CD4-positive, alpha-beta T cell treated with Interleukin-4 for 4 hours (primary cell): ENCODE results near the gene PRSS35.
"Not testable (repeated sequence)": the region's sequence is repeated elsewhere in the genome, so short reads cannot be mapped to it uniquely, and the experiment has no call there.

ENCODE experiments used
- DNase-seq: peaks from one replicate; pipeline ENCODE4 v3.0.0-alpha.2; 2020

The PRSS35 gene, protein sequence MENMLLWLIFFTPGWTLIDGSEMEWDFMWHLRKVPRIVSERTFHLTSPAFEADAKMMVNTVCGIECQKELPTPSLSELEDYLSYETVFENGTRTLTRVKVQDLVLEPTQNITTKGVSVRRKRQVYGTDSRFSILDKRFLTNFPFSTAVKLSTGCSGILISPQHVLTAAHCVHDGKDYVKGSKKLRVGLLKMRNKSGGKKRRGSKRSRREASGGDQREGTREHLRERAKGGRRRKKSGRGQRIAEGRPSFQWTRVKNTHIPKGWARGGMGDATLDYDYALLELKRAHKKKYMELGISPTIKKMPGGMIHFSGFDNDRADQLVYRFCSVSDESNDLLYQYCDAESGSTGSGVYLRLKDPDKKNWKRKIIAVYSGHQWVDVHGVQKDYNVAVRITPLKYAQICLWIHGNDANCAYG

DNA sequence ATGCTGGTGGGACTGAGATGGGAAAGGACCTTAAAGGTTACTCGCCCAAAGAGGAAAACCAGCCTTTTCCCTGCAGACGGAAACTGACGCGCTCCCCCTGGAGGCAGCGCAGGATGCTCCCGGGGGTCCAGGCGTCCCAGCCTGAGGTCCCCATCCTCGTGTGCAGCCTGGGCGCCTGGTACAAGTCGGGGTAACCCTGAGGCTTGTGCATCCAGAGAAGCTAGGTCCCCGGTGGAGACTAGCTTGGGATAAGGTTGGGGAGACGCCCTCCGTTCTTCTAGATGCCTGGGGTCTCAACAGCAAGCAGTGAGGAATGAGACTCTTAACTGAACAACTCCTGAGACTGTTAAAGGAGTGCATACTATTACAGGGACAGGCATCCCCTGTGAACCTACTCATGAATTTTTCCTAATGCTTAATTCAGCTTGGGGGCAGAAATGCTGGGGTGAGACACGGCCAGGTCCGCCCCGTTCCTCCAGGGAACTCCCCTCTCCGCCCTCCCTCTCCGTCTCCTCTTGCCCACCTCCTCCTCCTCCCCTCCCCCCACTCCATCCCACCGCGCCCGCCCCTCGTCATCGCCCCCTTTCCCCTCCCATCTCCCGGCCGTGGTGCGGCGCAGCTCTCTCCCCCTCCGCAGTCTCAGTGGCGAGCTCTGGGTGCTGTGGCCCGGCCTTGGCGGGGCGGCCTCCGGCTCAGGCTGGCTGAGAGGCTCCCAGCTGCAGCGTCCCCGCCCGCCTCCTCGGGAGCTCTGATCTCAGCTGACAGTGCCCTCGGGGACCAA lies at the start of gene PRSS35:
PRSS35 (plus strand) TSS at position 634 of the 781 bp plus-strand sequence. CDS start 10,908 bp downstream, outside the sequence.
- no peak for DNase-seq

DNA sequence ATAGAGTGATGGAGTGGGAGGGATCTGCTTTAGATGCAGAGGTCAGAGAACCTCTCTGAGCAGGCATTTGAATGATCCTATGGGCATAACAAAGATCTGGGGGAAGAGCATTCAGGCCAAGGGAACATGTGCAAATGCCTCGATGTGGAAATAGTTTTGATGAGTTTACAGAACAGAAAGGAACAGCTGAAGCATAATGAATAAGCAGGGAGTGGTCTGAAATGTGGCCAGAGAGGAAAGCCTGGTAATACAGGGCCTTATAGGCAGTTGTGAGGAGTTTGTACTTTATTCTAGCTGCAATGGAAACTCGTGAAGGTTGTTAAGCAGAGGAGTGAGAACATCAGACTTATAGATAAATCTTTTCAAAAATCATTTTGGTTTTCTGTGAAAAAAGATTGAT lies 48.4 kb upstream of the PRSS35 start:
- DNase-seq, result no peak

DNA sequence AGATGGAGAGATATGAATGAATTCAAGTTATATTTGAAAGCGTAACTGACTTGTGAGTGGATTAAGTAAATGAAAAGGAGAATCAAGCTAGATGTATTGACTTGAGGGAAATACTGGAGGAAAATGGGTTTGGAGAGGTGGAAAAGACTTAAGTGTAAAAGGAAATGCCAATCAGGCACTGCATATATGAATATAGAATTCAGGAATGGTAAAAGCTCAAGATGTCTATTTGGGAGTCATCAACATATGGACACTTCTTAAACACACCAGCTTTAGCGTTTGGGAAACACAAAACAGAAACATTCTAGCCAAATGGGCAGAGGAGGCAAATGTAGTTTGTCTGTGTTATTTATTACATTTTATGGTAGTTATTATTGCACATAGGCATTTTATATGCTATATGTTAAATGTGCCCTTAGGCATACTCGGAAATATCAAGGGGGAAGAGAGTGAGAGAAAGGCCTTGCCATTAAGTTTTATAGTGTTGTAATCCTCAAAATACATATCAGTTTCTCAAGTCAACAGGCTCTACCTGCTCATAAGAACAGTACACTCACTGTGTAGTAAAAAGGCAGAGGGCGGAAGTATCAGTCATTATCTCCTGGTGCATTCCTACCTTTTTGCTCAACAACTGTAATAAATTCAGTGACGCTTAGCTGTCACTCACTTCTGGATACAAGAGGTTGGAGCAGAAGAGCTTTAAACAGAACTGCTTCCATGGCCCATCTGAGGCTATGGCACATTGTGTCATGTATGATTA lies 47.8 kb upstream of the PRSS35 start:
- no peak for DNase-seq

DNA sequence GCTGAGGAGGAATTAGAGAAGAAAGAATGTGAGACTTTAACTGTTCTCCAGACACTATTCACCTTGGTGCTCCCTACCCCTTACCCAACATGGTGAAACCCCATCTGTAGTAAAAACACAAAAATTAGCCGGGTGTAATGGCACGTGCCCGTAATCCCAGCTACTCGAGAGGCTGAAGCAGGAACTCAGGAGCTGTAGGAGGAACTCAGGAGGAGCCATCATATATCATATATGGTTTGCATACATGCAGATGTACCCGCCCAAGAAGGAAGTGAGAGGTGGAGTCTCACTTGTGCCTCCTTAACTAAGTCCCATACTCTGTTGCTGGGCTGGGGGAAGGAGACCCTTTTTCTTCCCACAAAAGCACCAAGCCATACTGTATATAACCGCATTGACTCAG lies 46.0 kb upstream of the PRSS35 start:
- no peak for DNase-seq

DNA sequence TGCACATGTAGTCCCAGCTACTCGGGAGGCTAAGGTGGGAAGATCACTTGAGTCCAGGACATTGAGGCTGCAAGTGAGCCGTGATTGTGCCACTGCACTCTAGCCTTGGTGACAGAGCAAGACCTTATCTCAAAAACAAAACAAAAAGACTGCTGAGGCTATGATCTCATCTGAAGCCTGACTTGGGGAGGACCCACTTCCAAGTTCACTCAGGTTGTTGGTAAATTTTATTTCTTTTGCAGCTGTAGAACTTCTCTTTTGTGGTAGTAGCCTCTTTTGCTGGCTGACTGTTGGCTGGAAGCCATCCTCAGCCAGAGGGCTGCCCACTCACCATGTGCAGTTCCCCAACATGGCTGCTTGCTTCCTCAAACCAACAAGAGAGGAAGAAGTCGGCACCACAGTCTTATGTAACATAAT lies 44.7 kb upstream of the PRSS35 start:
- DNase-seq, result peak; percentile 8

DNA sequence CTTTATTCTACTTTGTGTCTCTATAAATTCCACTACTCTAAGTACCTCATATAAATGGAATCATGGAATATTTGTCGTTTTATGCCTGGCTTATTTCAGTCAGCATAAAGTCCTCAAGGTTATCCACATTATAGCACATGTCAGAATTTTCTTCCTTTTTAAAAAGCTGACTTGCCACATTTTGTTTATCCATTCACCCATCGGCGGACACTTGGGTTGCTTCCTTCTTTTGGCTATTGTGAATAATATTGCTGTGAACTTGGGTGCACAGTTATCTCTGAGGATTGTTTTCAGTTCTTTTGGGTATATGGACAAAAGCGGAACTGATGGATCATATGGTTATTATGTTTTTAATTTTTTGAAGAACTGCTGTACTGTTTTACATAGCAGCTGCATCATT lies 42.3 kb upstream of the PRSS35 start:
- DNase-seq, result no peak

DNA sequence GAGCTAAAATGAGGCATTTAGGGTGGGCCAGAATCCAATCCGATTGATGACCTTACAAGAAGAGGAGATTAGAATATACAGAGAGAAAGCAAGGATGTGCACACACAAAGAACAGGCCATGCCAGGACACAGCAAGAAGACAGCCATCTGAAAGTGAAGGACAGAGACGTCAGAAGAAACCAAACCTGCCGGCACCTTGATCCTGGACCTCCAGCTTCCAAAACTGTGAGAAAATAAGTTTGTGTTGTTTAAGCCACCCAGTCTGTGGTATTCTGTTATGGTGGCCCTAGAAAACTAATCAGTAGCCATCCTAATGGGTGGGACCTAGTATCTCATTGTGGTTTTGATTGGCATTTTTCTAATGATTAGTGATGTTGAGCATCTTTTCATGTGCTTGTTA lies 41.7 kb upstream of the PRSS35 start:
- no peak for DNase-seq

DNA sequence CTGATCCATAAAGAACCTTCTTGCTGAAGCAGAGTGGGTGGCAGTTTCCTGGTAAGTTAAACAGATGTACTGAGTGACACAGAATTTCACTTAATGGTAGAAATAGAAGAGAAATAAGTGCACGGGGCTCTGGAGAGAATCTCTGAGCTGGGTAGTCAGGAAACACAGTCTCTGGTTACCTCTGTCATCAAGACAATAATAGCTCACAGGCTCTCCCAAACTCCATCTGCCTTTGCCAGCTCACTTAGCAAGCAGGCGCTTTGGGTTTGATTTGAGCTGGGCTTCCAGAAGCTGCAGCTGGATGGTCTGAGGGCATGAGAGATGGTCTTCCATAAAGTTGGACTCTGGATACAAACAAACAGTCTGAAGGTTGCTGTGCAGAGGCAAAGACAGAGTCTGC lies 39.6 kb upstream of the PRSS35 start:
- DNase-seq, result no peak

DNA sequence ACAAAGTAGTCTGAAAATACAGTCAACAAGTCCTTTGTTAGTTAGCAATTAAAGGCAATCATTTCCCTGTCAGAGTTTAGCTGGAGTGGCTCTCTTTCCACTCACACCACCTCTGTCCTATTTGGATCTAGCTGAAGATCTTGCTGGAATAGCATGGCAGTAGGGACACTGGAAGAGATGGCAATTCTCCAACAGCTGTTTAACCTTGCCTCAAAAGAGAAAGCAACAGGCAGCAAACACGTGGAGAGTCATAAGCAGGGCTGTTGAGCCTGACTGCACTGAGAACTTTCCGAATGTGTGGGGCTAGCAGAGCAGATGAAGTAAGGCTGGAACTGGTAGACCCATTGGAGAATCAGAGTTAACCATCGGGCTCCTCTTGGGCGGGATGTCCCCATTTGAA lies 38.0 kb upstream of the PRSS35 start:
- no peak for DNase-seq

DNA sequence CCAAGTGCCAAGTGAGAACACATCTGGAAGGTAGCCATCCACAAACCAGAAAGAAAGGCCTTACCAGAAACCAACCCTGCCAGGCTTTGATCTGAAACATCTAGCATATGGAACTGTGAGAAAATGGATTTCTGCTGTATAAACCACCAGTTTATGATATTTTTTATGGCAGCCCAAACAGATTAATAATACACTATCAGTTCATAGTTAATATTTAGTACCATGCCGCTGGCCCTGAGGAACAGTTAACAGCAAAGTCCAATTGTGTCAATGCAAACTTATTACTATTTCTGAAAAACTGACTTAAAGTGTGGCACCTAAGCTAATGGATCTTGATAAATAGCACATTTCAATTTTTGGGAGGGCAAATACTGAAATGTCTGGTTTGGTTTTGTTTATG lies 35.4 kb upstream of the PRSS35 start:
- DNase-seq, result no peak

DNA sequence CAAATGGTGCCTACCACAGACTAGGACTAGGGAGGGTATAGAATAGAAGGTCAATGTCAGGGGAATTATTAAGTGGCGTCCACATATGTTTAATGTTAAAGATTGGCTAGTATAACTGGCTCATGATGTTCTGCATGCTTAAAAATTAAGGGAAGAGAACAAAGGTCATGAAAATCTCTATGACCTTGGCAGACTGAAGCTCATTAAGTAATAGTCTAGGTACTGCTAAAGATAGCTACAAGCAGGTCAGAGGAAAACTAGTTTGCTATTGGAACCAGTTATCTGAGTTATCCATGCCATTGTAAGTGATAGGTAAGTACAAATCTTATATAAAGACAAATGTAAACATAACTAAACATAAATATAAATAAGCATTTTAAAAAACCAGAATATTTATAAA lies 32.9 kb upstream of the PRSS35 start:
- no peak for DNase-seq

DNA sequence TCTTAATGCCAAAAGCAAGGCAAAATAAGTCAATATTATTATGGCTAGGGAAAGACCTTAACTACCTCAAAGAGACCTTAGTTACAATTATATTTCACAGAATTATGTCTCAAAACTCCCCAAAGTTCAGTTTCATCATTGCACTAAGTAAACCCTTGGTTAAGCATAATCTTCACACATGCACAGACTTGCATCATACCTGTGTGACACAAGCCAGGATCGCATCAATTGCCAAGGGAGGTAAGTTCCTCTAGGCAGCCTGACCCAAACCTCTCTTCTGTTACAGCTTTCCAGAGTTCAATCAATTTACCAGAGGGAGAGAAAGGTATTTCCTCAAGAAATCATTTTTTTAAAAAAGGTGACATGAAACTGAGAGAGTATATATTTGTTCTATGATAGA lies 31.9 kb upstream of the PRSS35 start:
- no peak for DNase-seq

DNA sequence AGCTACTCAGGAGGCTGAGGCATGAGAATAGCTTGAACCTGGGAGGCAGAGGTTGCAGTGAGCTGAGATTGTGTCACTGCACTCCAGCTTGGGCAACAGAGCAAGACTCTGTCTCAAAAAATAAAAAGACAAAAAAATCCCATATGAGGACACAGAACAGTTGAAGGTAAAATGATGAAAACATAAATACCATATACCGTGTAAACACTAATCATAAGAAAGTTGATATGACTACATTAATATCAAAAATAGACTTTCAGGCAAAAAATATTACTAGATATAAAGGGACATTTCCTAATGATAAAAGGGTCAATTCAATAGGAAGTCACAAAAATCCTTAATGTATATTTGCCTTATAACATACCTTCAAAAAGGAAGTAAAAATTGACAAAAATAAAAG lies 30.4 kb upstream of the PRSS35 start:
- DNase-seq, result not testable (repeated sequence)

DNA sequence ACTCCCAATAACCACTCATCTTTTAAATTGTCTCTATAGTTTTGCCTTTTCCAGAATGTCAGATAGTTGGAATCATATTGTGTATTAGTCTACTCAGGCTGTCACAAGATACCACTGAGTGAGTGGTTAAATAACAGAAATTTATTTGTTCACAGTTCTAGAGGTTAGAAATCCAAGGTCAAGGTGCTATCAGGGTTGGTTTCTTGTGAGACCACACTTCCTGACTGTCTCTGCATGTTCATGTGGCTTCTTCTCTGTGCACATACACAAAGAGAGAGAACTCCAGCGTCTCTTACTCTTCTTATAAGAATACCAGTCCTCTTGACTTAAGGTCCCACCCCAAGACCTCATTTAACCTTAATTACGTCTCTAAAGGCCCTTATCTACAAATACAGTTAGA lies 23.9 kb upstream of the PRSS35 start:
- DNase-seq, result no peak

DNA sequence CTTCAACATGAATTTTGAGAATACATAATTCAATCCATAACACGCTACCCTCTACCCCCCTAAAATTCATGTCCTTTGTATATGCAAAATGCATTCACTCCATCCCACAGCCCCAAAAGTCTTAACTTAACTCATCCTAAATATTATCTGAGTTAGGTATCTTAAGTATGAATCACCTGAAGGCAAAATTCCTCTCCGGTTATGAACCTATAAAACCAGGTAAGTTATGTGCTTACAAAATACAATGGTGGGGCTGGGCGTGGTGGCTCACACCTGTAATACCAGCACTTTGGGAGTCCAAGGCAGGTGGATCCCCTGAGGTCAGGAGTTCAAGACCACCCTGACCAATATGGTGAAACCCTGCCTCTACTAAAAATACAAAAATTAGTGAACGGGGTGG lies 23.5 kb upstream of the PRSS35 start:
- DNase-seq, result no peak

DNA sequence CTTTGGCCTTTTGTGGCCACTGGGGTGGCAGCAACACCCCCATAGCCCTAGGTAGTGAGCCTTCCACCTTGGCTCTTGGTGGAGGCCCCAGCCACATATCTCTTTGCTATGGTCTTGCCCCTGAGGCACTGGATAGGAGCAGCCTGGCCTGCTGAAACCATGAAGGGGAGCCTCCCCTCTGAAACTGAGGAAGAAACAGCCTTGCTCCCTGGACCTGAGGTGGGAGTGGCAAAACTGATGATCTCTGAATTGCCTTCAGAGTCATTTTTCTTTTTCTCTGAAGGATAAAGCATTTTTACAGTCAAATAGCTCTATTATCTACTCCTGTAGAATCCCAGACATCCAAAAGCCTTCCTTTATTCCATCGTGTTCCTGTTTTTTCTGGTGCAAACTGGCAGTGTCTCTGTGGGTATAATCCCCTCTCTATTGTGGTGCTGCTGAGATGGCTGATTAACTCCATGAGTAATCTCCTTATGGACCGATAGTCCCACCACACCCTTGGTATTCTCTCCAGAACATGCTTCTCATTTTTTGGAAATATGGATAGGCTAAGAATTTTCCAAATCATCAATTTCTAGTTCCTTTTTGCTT lies 22.0 kb upstream of the PRSS35 start:
- DNase-seq, result no peak

DNA sequence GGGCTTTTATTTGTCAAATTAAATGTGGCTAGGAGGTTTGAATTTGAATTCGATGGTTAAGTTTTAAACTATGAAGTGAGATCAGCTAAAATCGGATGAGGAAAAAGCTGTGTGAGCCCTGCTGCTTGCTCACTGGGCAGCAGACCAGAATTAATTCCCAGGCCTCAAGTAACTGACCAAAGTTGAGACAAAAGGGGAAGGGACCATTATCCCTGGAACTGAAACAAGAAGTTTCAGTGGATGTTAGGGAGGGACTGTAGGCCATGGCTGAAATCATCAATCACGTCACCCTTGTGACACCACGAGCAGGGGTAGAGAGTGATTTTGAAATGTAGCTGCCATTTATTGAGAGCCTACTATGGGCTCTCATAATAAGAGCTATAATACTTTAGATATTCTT lies 7.0 kb upstream of the PRSS35 start:
- DNase-seq, result no peak

DNA sequence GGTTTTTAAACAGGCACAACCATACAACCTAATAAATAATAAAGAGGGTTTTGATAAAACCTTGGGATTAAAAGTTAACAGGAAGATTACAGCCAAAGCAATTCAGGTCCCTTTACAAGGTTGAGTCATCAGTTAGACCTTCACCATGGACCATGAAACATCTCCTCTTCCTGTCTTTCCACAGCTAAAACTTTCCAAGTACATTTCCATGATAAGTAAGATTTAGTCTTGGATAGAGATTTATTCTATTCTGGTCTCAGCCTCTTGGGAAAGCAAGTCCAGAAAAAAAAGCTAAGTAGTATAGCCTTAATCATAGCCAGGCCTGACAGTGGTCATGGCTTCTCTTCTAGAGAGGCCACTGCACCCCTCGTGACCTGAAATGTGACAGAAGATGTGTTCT lies 2.9 kb upstream of the PRSS35 start:
- DNase-seq, result no peak

DNA sequence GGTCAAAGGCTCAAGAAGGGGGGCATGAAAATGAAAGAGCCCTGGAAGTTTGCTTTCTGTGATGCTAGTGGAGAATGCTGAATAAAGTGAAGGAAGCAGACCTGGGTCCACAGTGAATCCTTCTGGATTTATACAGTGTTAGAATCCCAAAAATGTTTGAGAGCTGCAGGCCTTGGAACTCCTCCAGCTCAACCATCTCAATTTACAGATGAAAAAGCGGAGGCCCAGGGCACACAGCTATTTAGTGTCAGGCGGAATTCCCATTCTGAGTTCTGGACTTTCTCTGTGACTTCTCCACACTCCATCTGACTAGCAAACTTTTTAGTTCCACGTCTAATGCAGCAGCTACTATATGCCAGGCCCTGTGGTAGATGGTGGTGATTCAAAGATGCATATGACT lies 1.5 kb upstream of the PRSS35 start:
- DNase-seq, result no peak

DNA sequence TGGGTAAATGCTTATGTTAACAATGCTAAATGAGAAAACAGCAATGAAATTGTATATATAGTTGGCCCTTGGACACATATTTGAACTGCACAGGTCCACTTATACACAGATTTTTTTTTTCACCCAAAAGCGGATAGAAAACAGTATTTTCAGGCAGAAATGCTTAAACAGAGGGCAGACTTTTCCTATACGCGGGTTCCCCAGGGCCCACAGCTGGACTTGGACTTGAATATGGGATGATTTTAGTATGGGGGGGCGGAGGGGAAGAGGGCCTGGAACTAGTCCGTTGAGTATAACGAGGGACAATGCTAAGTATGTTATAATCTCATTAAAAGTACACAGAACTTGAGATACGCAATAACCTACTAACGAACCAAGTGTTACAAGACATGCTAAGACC lies 1.1 kb upstream of the PRSS35 start:
- DNase-seq, result no peak

DNA sequence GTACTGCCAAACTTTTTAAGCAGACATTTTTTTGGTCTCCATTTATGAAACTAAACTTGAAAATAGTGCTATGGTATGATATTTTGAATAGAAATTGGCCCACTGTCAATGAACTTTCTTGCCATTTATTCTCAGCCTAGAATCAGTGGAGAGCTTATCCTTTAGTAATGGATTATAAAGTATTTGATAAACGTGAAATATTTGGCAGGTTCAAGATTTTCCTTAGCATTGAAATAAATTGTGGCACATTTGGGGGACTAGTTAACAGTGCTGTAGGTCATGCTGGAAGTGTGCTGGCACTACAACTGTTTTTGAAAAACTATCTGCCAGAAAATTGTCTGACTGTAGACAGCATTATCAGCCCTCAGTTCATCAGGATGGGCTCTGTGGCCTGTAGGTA lies 2.1 kb downstream of the PRSS35 start:
- DNase-seq, result no peak

DNA sequence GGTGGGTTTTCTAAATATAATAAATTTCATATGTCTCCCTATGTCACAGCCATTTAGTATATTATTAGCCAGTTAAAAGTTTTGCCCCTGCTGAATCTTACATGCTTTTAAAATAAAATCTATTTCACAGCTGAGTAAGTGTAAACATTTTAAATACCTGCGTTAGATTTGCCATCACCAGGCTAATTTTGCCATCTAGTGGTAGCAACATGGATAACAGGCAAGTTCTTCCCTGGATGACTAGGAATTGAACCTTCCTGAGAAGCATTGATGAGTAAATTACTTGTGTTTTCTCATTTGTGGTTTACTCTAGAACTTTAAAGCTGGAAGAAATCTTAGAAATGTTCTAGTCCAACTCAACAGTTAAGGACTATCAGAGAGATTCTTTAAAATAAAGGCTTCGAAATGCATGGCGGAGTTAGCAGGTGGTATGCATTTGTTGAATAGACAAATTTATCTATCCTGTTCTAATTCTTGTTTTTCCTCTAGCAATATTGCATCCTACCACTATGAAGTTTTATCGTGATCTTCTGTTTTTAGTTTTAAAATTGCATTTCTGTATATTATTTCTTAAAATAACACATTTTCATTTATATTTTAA lies 2.6 kb downstream of the PRSS35 start:
- peak; percentile 46 for DNase-seq

DNA sequence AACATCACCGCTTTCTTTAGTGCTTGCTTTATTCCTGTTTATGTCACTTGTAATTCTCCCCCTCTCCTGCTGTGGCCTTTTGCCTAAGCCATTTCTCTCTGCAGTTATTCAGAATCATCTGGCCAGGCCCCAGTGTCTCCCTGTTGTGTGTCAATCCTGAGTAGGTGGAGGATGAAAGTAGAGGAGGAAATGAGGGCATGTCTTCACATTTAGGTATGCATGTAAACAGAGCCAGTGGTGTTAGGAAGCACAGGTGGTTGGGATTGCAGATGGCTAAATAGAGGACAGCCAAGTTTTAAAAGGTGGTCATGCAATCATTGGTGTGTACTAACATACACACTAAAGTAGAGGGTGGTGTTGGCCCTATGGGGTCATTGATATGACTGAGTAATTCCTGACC lies 5.2 kb downstream of the PRSS35 start:
- DNase-seq, result no peak
